ENCODE results near the gene UBL3. TPM values are rescaled to one million over a fixed set of nuclear protein-coding genes. Genes with fewer than 3 reads are reported as not detected.

UBL3 gene
- total RNA-seq, 1 donor from 2014 or later, result 17.9 TPM

DNA sequence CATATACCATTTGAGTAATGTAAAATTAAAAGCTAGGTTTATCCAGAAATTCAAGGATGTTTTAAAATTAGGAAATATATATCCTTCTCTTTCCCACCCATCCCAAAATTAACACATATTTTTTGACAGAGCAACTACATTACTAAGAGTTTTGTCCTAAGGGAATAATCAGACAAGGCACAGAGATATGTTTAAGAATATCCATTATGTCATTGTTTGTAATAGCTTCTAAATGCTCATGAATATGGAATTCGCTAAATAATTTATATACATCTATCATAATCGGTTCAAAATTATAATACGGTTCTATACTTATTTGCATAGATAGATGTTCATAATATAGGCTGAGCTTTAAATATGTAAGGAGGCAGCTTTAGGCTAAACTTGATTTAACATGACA is 9.8 kb downstream of the UBL3 start:
- CTCF ChIA-PET, result interaction anchor here (1.1 kb wide), 1 partner anchor 21 kb away, joined by 3 read pairs; no protein-coding TSS in a partner anchor
- no peaks in the 10 kb centered on the region for H3K27me3 Mint-ChIP-seq
- H3K4me1 Mint-ChIP-seq, result peaks cover 63% of the 10 kb centered on the region
- peaks cover 2% of the 10 kb centered on the region for H3K36me3 Mint-ChIP-seq (ENCODE audit: low read depth)
- DNase-seq (no peak), ATAC-seq (ENCODE audit: low read depth) (no peak)
- no peaks in the 10 kb centered on the region for H3K9me3 Mint-ChIP-seq
- intact Hi-C loops (cut with micrococcal nuclease), result no loop called here
- no peak overlapping the region for H3K4me3 Mint-ChIP-seq
- POLR2A ChIA-PET, result interaction anchor here (4.7 kb wide), 1 partner anchor 9 kb away, joined by 22 read pairs; the partner anchor contains the start of gene UBL3
- H3K27ac Mint-ChIP-seq, result no peak overlapping the region
- no peak for TF ChIP-seq CTCF (IDR thresholded peaks at IDR 0.05)

GRCh38 chr13:29835280-29836061 is 14.9 kb downstream of the UBL3 start:
- CTCF ChIA-PET, result interaction anchor here (0.6 to 1.6 kb wide), 3 partner anchors 10 to 484 kb away, joined by 3 to 7 read pairs (median 5); no protein-coding TSS in a partner anchor
- Mint-ChIP-seq H3K27me3 (no peaks in the 10 kb centered on the region), H3K4me3 (no peak overlapping the region), H3K27ac (no peak overlapping the region), H3K36me3 (ENCODE audit: low read depth) (peaks cover 11% of the 10 kb centered on the region), H3K9me3 (no peaks in the 10 kb centered on the region), H3K4me1 (peaks cover 56% of the 10 kb centered on the region)
- POLR2A ChIA-PET, result interaction anchor here (0.6 to 1.4 kb wide), 4 partner anchors 15 to 1410 kb away, joined by 3 to 7 read pairs (median 4); partner anchors contain the start of gene UBL3
- DNase-seq (no peak), ATAC-seq (ENCODE audit: low read depth) (peak; percentile 94)
- intact Hi-C loops (cut with micrococcal nuclease), result loop anchor here (1.0 to 2.0 kb wide), 2 partner anchors 14 to 17 kb away; no protein-coding TSS in a partner anchor
- TF ChIP-seq CTCF (IDR thresholded peaks at IDR 0.05), result no peak

- no peaks in the 10 kb centered on the region for H3K27me3 Mint-ChIP-seq
- DNase-seq (no peak), ATAC-seq (ENCODE audit: low read depth) (no peak)
- no peaks in the 10 kb centered on the region for H3K9me3 Mint-ChIP-seq
- H3K27ac Mint-ChIP-seq, result no peak overlapping the region
- intact Hi-C loops (cut with micrococcal nuclease), result no loop called here
- no peak overlapping the region for H3K4me3 Mint-ChIP-seq
- TF ChIP-seq CTCF (IDR thresholded peaks at IDR 0.05), result no peak
- H3K36me3 Mint-ChIP-seq (ENCODE audit: low read depth), result peaks cover 15% of the 10 kb centered on the region
- POLR2A ChIA-PET, result no interaction called here
- H3K4me1 Mint-ChIP-seq, result peaks cover 41% of the 10 kb centered on the region
- CTCF ChIA-PET, result no interaction called here
These were observed 17.6 kb downstream of the UBL3 start for GRCh38 chr13:29832761-29833298.

DNA sequence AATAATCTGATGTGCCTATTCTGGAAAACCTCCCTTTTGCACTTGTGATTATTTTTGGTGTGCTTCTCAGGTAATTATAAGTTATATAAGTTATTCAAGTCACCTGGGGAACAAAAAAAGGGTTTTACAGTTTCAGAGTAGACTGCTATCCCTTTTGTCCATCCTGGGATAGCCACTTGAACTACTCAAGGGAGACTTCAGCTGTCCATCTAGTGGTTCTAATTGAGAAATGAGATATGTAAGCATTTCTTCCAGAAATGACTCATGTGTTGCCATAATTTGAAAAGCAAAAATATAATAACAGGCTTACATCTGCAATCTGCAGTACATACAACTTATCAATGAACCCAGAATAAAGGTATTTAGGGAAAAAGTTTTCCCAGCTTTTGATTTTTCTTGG is 20.4 kb downstream of the UBL3 start:
- H3K4me1 Mint-ChIP-seq, result peaks cover 20% of the 10 kb centered on the region
- no peaks in the 10 kb centered on the region for H3K9me3 Mint-ChIP-seq
- ChIA-PET POLR2A (no interaction called here), CTCF (no interaction called here)
- H3K27ac Mint-ChIP-seq, result no peak overlapping the region
- H3K36me3 Mint-ChIP-seq (ENCODE audit: low read depth), result peaks cover 15% of the 10 kb centered on the region
- no peak overlapping the region for H3K4me3 Mint-ChIP-seq
- H3K27me3 Mint-ChIP-seq, result no peaks in the 10 kb centered on the region
- intact Hi-C loops (cut with micrococcal nuclease), result no loop called here
- no peak for DNase-seq
- ATAC-seq (ENCODE audit: low read depth), result no peak
- no peak for TF ChIP-seq CTCF (IDR thresholded peaks at IDR 0.05)

GRCh38 chr13:29819143-29819542 is 31.3 kb downstream of the UBL3 start:
- TF ChIP-seq CTCF (IDR thresholded peaks at IDR 0.05), result no peak
- ChIA-PET POLR2A (interaction anchor here (4.8 kb wide), 1 partner anchor 30 kb away, joined by 34 read pairs; the partner anchor contains the start of gene UBL3), CTCF (interaction anchor here (0.9 to 2.3 kb wide), 3 partner anchors 22 to 30 kb away, joined by 3 to 10 read pairs (median 4); partner anchors contain the start of gene UBL3)
- DNase-seq (no peak), ATAC-seq (ENCODE audit: low read depth) (no peak)
- Mint-ChIP-seq H3K9me3 (peaks cover 1% of the 10 kb centered on the region), H3K4me3 (no peak overlapping the region), H3K27me3 (no peaks in the 10 kb centered on the region), H3K27ac (peak overlapping the region; percentile 73), H3K36me3 (ENCODE audit: low read depth) (peaks cover 4% of the 10 kb centered on the region), H3K4me1 (peaks cover 62% of the 10 kb centered on the region)
- intact Hi-C loops (cut with micrococcal nuclease), result loop anchor here (2.0 to 5.0 kb wide), 2 partner anchors 18 to 47 kb away; no protein-coding TSS in a partner anchor

Measured in activated B cell treated with CpG ODN at 0.5 μM for 24 hours (primary cell).